SKM-1 (cell line): ENCODE data around the gene ATP6V1C2.

Experiments
- DNase-seq: peaks from one replicate; lab custom pipeline; 2025; ENCODE audit not compliant: unreplicated experiment; lab: John Stamatoyannopoulos, UW

ATP6V1C2 gene, protein sequence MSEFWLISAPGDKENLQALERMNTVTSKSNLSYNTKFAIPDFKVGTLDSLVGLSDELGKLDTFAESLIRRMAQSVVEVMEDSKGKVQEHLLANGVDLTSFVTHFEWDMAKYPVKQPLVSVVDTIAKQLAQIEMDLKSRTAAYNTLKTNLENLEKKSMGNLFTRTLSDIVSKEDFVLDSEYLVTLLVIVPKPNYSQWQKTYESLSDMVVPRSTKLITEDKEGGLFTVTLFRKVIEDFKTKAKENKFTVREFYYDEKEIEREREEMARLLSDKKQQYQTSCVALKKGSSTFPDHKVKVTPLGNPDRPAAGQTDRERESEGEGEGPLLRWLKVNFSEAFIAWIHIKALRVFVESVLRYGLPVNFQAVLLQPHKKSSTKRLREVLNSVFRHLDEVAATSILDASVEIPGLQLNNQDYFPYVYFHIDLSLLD

DNA sequence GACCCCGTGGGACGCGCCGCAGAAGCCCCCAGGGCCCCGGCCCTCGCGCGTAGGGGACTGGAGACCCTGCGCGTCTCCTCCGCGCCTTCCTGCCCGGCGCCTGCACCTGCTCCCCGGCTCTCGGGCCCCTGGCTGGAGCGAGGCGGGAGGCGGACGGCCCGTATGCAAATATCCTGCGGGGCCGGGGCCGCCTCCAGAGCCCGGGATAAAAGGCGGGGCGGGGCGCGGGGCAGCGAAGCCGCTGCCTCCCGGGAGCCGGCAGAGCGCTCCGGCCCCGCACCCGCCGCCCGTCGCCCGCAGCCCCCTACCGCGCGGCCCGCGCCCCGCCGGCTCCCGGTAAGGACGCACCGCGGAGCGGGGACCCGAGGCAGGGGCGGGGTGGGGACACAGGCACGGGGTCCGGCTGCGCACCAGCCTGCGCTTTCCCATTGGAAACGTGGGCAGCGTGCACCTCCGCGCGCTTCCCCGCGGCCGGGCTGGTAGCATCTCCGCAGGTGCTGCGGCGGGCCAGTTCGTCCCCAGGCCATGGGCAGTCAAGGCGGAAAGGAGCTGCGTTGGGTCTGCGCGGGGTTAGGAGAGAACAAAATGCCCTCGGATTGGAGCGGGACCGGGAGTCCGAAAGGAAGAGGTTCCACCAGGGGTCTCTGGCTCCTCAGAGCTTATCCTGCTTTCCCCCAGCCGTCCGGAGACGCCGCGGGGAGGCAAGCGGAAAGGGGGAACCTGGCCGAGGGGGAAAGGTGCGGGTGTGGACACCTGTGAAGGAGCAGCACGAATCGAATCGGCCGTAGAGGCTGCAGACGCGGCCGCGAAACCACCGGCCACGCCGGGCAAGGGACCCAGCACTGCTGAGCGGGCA is at the start of gene ATP6V1C2:
Gene ATP6V1C2 (plus strand): TSS at position 235 of the 856 bp plus-strand sequence. CDS start 1,220 bp downstream, outside the sequence.
- no peak for DNase-seq

DNA sequence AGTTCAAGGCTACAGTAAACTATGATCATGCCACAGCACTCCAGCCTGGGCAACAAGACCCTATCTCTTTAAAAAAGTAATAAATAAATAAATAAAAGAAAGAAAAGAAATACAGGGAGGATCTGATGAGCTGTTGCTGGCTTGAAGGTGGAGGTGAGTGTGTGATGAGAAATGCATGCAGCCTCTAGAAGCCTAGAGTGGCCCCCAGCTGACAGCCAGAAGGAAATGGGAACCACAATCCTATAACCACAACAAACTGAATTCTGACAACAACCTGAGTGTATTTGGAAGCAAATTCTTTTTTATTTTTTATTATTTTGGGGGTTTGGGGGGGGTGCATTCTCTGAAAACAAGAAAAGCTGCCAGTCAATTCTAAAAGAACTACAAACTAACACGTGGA is 46.3 kb upstream of the ATP6V1C2 start:
- no peak for DNase-seq

DNA sequence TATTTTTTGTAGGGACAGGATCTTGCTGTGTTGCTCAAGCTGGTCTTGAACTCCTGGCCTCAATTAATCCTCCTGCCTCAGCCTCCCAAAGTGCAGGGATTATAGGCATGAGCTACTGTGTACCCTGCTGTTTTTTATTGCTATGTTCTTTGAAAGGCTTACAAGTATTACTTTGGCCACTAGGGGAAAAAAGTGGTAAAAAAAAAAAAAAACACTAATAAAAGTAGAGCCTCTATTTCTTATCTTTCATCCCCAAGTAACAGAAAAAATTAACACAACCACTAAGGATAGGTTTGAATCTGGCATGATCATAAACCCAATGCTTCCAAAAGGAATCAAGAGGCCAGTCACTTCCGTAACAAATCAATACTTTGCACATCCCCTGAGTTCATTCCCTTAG is 43.2 kb upstream of the ATP6V1C2 start:
- DNase-seq: no peak

DNA sequence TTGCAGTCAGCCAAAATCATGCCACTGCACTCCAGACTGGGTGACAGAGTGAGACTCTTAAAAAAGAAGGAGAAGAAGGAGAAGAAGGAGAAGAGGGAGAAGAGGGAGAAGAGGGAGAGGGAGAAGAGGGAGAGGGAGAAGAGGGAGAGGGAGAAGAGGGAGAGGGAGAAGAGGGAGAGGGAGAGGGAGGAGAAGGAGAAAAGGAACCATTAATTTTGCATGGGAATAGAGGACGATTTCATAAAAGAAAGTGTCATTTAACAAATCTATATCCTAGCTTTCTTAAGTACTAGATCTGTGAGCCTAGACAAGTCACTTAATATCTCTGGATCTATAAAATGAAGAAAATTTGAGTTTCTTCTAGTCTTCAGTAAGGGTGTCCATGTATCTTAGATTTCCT is 41.2 kb upstream of the ATP6V1C2 start:
- no peak for DNase-seq

DNA sequence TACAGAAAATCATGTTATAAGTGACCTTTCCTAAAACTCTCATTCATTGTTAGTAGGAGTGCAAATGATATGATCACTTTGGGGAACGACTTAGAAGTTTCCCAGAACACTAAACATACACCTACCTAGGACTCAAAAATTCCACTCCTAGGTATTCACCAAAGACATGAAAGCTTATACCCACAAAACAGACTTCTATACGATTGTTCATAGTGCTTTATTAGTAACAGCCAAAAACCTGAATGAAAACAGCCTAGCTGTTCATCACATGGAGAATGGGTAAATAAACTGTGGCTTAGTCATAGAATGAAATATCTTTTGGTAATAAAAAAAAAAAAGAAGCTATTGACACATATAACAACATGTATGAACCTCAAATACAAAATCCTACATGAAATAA is 40.5 kb upstream of the ATP6V1C2 start:
- no peak for DNase-seq

DNA sequence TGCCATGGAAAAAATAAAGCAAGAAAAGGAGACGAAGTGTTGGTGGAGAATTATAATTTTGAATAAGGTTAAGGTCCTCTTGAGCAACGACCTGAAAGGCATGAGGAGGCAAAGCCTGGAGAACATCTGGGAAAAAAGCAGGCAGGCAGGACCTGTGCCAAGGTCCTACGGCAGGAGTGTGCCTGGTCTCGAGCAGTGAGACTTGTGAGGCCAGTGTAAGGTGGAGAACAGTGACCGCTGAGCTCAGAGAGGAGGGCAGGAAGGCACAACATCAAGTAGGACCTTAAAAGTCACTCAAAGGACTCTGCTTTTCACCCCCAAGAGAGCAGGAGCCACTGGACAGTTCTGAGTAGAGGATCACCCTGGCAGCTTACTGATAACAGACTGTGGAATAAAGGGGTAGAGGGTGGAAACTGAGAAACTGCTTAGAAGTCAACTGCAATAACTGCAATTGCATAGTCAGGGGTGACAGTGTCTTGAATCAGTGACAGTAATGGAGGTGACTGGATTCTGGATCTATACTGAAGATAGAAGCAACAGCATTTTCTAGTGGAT is 35.2 kb upstream of the ATP6V1C2 start:
- no peak for DNase-seq

DNA sequence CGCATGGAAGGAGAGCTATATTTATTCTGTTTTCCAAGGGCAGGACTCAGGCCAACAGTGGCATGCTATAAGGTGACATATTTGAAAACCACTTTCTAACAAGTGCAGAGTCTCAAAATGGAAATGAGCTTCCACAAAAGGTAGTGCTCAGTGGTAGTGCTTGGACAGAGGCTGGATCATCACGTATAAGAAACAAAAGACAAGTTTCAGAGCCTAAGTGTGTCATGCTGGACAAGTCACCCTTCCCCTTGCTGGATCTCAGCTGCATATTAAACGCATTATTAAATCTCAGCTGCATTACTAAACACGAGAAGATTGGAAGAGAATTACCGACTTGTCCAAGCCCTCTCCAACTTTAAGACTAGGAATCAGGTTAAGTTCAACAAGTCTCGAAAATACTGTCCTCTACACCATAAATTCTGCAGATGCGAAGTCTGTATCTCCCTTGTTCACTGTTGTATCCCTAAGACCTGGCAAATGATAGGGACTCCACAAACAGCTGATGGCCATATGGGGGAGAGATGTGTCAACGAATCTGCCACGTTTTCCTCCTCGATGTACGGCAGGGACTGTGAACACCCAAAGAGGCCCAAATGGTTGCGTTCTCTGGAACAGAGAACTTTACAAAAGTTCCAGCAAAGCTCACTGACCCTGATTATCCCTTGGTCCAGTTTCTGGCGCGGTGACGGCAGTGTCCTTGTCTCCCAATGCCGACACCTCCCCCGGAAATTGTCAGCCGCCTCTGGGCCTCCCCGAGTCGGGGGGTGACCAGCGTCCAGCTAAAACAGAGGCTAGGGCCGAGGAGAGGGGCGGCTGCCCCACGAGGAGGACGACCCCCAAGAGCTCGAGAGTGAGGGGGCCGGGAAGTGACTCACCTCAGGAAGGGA is 32.3 kb upstream of the ATP6V1C2 start:
- no peak for DNase-seq

DNA sequence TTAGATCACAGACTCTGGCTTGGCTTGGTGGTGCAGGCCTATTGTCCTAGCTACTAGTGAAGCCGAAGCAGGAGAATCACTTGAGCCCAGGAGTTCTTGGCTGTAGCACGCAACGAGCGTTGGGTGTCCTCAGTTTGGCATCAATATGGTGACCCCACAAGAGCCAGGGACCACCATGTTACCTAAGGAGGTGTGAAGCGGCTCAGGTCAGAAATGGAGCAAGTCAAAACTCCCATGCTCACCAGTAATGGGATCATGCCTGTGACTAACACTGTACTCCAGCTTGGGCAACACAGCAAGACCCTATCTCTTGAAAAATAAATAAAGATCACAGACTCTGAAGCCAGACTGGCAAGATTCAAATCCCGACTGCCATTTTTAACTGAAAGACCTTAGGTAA is 29.9 kb upstream of the ATP6V1C2 start:
- DNase-seq: no peak

DNA sequence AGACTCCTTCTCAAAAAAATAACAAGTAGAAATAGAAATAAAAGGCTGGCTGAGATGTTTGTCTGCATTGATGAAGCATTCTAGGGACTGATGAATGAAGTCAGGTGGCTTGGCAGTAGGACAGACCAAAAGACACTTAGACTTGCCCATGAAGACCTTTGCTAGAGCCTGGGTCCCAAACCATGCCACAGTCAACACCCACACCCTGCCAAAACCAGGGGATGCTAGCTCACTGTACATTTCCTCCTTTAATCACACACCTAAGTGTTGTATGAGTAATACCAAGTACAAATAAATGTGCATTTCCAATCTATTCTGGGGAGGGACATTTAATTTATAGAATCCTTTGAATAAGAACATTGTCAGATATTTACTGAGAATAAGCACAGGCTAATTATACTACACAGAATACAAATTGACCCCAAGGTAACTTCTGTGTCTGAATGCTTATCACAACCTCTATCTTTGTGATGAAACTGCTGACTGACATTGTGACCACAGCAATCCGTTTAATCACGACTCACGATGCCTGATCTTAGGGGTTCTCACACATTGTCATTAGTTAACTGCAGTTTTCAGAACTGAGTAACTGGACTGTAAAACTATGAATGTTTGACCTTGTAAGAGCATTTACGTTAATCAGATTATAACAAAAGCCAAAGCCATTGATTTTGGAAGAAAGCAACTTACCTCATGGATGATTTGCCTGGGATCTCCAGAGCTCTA is 21.2 kb upstream of the ATP6V1C2 start:
- no peak for DNase-seq

DNA sequence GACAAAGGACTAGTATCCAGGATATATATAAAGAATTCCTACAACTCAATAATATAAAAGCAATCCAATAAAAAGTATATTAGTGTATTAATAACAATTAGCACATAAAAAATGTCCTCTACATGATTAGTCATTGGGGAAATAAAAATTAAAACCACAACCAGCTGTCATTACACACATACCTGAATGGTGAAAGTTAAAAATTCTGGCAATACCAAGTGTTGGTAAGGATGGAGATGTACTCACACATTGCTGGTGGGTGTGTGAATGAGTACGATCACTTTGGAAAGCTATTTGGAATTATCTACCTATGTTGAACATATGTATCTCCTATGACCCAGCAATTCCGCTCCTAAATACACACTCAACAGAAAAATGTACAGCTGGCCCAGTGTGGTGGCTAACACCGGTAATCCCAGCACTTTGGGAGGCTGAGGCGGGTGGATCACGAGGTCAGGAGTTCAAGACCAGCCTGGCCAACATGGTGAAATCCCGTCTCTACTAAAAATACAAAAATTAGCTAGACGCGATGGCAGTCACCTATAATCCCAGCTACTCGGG is 17.3 kb upstream of the ATP6V1C2 start:
- DNase-seq: no peak

DNA sequence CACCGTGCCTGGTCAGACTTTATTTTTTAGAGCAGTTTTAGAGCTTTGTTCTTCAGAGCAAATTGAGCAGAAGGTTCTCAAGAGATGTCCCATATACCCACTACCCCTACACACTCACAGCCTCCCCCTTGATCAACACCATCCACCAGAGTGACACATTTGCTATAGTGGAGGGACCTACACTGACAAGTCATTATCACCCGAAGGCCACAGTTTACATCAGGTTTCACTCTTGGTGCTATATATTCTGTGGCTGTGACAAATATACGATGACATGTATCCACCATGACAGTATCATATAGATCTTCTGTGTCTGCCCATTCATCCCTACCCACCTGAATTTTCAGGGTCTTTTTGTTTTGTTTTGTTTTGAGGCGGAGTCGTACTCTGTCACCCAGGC is 15.4 kb upstream of the ATP6V1C2 start:
- DNase-seq: no peak

DNA sequence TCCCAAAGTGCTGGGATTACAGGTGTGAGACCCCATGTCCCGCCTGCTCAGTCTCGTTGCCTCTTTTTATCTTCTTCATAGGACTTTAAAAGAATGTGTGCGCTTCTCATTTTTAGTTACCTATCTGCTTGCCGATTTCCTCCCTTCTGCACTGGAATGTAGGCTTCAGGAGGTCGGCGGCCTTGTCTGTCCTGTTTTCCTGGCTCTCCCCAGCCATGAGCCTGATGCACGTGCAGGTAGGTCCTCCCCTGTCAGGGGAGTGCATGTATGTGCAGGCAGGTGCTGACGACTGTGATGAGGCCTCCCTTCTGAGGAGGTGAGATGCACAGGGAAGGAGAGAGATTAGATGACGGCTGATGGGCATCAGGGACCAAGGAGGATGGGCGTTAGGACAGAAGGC is 13.6 kb upstream of the ATP6V1C2 start:
- no peak for DNase-seq

DNA sequence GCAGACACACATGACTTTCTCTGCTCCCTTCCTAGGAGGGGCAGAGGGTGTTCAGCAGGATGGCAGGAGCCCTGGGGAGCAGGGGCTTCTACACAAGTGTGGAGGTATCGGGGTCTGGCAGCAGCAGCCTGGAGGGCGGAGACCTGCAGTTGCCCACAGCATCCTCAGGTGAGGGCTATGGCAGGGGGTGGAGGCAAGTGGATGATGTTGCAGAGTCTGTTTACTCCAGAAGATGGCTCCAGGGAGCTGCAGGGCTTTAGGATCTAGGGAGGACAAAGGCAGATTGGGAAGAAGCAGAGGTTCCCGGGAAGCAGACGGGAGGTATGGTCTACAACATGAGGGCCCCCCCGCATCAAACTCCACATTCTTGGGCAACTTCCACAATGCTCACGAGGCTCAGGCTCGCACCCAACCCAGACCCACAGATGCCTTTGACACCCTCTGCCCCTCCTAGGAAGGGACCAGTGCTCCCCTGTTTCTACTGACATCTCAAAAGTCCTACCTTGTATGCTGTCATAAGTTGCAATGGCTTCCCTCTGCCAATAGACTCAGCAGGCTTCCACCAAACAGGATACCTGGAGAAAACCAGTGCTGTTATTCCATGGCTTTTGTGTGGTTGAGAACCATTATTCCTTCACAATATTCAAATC is 12.0 kb upstream of the ATP6V1C2 start:
- DNase-seq: no peak

DNA sequence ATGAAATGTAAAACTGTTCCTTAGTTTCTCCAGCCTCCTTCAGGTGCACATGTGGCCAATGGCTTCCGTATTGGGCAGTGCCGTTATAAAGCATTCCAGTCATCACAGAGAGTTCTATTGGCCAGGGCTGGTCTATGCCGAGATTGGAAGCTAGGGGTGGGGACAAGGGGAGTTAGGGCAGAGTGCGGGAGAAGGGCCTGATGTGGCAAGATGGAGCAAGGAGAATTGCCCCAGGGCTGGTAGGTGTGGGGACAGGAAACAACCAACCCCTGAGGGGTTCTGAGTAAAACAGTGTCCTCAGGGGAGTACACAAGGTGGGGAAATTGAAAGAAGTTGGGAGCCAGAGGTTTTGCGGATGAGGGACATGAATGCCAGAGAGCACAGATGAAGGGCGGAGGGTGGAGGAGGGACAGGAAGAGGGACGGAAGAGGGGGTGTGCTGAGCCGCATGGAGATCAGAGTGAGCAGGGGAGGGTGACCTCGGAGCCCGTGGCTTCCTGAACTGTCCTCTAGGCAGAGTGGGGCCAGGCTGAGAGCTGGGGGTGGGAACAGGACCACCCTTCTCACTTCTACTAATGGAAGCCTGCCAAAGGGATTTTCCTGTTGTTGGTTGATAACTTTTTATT is 9.1 kb upstream of the ATP6V1C2 start:
- DNase-seq: no peak

DNA sequence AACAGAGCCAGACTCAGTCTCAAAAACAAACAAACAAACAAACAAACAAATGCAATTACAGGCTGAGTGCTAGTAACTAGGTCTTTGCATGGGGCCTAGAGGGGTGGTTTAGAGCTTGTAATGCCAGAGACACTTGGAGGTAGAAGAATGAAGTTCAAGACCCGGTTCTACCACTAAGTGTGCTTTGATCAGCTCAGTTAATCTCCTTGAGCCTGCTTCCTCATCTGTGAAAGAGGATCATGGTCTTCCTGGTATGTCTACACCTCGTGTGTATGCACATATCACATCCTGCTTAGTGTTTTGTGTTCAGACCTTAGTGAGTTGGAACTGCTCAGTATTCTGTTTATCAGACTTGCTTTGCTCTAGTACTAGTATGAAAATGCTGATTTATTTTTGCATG is 4.8 kb upstream of the ATP6V1C2 start:
- DNase-seq: no peak

DNA sequence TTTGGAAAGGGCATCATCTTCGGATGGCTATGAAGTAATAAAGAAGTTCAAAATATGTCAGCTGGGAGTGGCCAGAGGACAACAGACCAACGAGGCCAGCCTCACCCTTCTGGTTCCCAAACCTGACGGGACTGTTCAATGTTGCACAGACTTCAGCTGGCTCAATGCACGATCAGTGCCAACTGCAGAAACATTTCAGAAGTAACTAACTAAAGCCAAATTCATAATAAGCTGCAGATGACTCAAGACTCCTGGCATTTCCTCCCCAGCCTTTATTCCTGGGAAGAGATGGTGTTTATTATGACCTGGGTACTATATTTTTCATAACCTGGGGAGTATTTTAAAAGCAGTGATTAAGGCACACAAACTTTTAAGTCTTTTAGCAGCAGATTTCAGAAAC is 3.8 kb upstream of the ATP6V1C2 start:
- DNase-seq: no peak

DNA sequence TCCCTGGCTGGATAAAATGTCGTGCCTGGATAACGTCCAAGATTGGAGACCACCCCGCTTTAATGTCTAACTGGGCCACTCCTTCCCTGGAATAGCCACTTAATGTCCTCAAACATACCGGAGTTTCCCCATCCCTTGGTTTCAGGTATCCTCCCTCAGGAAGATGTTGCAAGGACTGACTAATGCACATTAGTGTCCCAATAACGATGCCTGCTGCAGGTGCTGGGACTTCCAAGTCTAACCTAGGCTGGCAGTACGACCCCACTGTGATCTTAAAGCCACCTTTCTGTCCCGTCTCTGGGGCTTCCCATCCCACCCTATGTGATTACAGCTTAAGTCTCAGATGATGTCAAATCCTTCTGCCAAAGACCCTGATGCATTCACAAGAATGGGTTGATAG is 1.1 kb upstream of the ATP6V1C2 start:
- no peak for DNase-seq

DNA sequence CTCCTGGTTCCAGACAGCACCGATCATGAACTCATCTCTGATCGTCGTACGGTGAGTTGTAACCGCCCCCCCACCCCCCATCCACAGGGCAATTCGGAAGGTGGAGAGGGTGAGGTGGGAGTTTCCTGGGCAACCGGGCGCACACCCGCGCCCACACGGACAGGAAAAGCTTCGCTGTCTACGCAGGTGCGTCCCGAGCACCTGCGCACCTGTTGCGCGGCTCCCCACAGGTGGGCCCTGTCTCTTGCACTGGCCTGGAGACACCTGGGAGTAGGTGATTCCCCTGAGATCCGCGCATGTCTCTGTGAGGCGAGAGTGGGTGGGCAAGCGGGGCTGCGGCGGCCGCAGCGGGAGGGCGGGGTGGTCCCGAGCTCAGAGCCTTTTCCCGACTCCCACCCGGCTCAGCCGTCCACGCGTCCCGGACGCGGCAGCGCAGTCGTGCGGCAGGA is 459 bp upstream of the ATP6V1C2 start:
- no peak for DNase-seq

DNA sequence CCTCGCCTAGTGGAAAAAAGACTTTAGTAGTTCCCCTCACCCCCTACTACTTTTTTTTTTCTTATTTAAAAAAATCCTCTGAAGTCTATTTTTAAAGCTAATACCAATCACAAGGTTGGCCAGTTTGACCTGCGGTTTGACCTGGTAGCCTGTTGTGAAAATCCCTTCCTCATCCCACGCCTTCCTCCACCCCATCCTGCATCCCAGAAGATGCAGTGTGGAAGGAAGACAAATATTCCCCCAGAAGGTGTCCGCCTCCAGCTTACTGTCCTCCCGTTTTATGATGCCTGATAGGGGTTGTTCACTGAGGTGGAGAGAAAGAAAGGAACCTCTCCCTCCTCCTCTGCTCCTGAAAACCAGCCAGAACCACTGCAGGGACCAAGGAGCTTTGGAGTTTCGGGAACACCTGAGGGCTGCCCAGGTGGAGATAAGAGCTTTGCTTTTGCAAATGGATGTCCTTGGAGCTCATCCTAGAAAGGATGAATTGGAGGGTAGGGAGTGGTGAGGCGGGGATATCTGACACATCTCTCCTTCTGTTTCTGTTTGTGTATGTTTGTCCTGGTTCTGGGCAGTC is 909 bp downstream of the ATP6V1C2 start:
- DNase-seq: no peak
